ENCODE results near the gene NECAB3.

NECAB3 gene

DNA sequence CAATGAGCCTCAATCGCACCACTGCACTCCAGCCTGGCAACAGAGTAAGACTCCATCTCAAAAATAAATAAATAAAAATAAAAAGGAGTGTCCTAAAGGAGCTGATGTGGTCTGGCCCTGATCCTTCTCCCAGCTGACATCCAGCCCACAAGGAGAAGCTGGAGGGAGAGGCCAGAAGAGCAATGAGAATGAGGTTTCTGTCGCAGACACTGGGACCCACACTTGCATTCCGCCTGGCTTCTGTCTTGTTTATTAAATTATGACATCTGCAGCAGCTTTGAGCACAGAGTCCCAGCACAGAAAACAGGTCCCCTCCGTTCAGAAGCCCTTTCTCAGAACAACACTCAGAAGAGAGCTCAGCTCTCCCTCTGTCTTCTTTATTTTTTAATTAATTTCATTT, 22.2 kb upstream of the NECAB3 start:
- no peak for DNase-seq

DNA sequence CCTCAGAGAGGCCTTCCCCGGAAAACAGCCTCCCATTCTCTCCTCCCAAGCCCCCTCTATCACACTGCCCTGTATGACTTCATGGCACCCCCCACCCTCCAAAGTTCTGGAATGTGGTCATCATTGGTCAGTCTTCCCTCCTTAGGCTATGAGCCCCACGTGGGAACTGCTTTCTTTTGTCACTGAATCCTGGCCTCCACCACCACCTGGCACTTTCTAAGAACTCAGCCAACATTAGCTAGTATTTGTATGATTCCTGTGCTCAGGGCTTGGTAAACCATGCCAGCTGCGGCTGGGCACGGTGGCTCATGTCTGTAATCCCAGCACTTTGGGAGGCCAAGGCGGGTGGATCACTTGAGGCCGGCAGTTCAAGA, 20.4 kb upstream of the NECAB3 start:
- DNase-seq = no peak

DNA sequence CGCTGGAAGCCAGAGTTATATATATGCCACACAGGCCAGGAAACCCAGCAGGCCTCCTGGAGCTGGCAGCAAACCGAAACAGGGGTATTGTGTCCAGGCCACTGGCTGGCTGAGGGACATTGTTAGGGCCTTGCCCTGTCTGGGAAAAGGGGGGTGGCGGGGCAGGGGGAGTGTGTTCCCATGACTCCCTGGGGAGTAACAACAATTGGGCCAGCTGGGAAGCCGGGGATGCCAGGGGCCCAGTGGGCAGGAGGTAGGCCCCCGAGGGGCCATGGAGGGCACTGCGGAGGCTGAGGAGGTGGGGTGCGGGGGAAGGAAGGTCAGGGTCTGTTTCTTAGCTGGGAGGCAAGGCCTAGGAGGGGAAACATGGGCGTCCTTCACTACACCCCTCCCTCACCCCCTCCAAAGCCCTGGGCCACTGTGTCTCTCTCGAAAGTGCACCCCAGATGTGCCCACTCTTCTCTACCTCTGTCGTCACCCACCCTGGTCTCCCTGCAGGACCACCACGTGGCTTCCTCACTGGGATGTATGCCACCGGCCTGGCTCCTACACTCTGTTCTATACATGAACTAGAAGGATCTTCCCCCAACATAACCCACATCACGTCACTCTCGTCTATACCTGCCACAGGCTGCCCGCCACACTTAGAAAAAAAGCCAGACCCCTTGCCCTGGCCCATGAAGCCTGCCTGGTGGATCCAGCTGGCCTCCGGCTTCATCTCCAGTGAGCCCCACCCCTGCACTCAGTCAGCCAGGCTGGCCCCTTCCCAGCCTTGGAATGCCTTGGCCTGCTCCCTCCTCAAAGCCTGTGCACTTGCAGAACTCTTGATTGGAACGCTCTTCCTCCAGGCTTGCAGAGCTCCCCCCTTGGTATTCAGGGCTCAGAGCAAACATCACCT, 19.8 kb upstream of the NECAB3 start:
- DNase-seq = no peak

DNA sequence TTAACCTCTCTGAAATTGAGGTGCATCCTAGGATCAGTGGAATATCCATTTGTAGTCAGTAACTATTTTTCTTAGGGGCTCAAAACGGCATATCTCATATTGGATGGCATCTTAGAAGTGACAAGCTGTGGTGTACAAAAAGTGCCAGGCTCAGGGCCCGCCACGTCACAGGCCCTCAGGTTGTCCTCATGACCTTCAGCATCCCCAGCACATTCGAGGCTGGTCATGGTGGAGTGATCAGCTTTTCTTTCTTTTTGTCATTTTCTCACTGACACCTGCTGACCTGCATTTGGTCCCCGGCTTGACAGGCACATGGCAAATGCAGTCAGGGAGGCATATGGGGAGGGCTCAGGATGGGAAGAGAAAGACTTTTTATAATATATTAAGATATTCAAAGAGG, 19.1 kb upstream of the NECAB3 start:
- DNase-seq = no peak

DNA sequence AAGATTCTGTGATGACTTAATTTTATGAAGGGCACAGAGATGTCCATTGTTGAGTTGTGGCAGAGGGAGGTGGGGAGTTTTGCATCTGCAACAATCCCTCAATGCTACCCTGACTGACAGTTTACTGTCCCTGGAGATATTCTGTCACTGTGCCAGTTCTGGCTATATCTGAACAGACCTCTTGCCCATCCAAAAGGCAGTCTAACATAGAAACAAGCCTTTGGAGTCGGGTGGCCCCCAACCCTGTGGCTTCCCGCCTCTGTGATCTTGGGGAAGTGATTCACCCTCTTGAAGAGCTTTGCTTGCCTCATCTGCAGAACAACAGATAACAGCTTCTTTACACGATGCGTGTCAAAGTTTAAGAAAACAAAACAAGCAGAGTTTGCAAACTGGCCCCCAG, 15.7 kb upstream of the NECAB3 start:
- peak; percentile 43 for DNase-seq

DNA sequence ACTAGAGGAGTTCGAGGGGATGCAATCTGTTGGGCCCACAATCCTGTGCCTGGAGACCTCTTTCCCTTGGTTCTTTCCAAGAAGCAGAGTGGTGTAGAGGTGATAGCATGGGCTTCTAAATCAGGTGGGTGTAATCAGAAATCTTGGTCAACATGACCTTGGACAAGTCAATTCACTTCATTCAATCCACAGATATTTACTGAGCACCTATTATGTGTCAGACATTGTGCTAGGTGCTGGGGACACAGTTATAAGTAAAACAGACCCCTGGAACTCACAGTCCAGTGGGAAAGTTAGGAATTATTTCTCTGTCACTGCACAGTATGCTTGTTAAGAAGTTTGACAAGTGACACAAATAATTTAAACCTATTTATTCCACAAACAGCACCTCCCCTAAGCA, 15.3 kb upstream of the NECAB3 start:
- no peak for DNase-seq

DNA sequence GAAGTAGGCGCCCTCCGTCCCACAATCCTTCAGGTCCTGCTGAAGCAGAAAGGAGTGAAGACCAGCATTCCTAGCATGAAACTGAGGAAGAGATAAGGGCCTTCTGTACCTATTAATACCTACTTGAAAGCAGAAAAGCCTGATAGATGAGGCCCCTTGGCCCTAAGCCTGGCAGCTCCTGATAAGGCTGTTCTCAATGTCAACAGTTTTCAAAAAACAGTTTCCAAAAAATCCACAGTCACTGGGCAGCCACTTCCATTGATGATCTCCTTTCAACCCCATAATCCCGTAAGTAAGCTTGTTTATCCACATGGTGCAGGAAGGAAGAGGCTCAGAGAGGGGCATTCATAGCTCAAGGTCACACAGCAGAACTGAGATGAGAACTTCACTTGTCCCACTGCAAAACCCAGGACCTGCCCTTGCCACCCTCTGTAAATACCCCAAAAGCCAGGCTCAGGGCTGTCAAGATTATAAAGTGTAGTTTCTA, 14.8 kb upstream of the NECAB3 start:
- DNase-seq = no peak

DNA sequence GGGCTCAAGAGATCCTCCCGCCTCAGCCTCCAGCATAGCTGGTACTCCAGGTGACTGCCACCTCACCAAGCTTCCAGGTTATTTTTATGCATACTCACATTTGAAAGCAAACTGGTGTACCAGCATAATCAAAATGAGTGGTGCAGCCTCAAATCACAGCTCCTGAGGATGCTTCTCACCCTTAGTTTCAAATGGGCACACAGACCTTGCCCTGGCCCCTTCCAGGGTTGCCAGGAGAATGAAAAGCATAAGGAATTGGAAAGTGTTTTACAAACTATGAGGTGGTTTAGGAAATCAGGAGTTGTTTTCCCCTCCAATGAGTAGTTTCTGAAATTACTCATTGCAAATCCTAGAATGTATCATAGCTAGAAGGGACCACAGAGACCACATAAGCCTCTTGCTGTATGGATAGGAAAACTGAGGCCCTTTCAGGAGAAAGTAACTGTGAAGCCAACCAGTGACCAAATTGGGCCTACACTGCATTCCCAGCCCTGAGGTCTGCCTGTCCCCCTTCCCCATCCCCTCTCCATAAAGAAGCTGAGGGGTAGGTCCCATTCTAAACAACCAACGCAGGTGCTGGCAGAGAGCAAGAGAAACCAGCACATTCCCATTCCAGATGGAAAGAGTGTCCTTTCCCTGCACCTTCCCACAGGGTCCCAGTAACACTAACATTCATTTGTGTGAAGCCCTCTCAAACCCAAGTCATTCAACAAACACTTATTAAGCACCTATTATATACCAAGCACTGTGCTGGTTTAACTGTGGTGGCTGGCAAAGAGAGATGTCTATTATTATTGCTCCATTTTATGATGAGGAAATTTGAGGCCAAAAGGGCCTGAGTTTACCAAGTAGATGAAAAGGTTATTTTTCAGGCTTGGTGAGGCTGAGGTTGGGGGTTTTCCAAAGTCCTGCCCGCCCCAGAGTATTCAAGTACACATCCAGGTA, 14.0 kb upstream of the NECAB3 start:
- DNase-seq = no peak

DNA sequence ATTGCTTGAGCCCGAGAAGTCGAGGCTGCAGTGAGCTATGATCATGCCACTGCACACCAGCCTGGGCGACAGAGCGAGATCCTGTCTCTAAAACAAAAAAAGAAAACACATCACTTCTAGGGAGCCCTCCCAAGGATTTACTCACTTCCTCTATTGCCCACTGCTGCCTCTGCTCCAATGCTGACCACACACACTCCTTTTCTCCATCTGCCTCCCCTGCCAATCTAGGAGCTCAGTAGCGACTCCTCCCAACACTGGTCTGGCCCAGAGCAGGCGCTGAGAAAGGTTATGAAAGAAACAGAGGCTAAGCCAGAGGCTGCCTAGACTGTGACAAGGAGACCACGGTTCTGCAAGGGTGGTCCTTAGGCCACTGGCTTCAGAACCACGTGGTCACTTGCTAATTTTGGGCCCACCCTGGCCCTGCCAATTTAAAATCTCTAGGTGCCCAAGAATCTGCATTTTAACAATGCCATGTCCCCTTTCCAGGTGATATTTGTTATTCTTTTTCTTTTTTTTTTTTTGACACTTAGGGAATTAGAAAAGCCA, 13.2 kb upstream of the NECAB3 start:
- DNase-seq = no peak

DNA sequence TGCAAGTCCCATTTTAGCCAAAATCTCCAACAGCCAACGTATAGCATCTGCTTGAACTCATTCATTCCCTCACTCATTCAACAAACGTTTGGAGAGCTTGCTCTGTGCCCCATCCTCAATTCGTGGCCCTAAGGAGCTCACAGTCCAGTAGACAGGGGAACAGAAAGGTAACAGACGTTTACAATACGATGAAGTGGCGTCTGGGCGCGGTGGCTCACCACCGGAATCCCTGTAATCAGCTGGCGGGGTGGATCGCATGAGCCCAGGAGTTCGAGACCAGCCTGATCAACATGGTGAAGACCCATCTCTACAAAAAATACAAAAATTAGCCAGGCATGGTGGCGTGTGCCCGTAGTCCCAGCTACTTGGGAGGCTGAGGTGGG, 12.7 kb upstream of the NECAB3 start:
- no peak for DNase-seq

DNA sequence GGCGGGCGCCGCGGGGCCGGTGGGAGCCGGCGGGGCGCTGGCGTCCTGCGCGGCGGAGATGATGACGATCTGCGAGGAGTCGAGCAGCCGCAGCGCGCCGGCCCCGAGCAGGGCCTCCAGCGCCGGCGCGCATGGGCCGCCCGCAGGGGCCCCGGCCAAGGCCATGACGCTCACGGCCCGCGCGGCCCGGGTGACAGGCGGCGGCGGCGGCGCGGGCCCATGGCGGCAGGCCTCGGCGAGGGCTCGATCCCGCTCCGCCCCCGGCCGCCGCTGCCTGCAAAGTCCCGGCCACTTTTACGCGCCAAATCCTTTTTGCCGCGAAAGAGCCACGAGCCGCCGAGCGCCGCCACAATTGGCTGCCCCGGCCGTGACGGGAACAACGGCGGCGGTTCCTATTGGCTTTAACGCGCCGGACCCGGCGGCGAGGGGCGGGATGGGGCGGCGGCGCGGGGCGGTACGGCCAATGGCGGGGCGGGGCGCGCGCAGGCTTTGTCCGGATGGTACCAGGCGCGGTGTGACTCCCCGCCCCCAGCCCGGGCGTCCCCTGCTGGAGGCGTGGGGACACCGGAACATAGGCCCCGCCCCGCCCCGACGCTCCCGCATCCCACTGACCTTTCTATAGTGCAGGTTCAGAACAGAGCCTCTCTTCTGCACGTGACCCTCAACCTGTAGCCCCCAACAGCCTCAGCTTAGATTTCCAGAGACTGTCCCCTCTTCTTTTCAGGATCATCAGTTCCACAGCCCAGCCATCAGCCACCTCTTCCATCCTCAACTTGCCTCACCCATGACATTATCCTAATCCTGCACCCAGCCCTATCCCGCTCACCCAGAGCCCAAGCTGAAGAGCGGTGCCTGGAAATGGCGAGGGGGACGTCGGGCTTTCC, 12.1 kb upstream of the NECAB3 start, which contains the start of gene E2F1:
Gene E2F1, minus strand, starts transcription at position 286 of the 884 bp plus-strand sequence. Its CDS starts 121 bp downstream, at position 165.
- DNase-seq = peak; percentile 91

DNA sequence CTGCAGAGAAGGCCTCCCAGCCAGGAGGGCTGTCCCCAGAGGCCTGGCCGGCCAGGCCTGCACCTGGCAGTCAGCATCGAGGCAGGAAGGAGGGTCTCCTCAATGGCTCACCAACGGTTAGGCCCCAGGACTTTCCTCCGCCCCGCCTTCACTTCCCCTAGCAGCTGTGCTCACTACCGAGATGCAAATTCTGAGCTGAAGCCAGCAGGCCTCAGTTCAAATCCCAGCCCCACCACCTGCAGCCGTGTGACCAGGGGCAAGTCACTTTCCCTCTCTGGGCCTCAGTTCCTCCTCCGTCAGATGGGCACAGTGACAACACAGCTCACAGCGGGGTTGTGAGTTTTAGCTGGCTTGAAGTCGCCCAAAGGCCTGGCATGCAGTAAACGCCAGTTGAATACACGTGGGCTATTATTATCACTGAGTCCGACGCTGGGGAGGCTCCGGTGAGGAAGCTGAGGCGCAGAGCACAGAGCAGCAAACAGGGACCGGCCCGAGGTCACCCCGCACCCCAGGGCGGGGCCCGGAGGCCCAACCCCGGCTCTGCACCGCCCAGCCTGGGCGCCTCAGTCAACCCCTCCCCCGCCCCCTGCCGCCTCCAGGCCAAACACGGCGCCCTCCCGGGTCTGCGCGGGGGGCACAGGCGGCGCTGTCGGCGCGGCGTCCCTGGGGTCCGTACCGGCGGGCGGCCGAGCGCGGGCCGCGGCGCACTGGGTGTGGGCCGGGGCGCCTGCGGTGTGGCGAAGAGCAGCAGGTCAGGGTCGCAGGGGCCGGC, 11.3 kb upstream of the NECAB3 start:
- peak; percentile 25 for DNase-seq

DNA sequence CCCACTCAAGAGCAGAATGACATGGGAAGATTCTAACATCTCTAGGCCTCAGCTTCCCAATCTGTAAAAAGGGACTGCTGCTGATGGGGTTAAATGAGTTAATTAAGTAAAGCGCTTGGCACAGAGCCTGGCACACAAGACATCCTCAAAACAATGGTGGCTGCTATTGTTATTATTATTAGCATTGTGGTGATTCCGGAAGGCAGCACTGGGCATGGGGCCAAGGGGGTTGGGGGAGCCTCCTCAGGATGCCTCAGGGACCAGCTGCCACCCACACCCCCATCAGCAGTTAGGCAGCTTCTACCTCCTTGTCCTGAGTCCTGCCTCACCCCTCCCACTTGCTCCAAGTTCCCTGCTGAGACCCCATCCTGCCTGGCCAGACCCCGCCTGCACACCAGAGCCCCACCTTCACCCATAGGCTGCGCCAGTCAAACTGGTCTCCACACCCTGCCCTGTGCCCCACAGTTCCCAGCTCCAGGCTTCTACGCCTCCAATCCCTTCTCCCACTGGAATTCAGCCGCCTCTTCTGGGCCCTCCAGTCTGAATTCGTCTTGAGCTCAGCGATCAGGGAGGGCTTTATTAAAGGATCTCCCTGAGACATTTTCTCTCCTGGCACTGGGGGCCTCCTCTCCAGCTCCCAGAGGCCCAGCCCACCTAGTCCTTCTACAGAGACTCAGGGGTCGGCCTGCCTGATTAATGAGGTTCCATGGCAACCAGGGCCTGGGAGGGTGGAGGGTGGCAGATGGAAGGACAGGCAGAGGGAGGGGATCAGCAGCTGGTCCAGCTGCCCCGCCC, 10.5 kb upstream of the NECAB3 start:
- no peak for DNase-seq

DNA sequence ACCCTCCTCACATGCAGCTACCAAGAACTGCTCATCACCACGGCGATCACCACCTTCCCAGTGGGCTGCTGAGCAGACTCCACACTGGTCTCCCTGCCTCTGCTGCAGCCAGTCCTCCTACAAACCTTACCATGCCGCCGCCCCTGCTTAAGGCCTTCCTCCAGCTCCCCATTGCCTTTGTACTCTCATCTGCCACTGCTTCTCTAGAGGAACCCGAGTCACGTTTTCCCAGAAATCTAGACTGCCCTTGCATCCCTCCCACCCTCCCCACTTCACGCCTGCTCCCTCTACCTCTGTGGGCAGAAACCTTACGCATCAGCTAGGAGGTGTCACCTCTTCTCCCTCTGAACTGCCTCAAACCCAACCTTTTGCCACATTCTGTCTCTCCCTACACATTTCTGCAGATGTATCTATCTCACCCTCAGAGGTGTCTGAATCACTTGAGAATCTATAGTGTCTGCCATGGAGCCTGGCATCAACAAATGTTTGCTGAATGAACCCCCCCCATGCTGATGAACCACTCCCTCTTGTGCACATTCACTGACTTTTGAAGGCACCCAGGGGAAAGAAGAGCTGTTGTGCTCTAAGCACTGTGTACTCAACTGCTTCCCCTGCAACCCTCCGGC, 7.6 kb upstream of the NECAB3 start:
- DNase-seq = no peak

DNA sequence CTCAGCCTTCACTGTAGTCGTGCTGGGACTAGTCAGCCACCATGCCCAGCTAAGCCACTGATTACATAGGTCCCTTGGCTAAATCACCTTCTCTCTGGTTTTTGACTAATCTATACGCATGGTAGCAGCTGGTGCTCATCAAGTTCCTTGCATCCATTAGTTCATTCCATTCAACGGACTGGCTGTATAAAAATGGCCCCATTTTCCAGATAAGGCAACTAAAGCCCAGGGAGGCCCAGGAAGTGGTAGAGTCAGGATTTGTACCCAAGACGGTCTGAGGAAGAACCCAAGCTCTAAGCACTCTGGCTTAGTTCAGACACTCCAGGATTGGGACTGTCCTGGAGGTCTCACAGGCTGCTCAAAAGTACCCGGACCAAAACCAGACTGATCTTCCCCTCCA, 7.1 kb upstream of the NECAB3 start:
- no peak for DNase-seq

DNA sequence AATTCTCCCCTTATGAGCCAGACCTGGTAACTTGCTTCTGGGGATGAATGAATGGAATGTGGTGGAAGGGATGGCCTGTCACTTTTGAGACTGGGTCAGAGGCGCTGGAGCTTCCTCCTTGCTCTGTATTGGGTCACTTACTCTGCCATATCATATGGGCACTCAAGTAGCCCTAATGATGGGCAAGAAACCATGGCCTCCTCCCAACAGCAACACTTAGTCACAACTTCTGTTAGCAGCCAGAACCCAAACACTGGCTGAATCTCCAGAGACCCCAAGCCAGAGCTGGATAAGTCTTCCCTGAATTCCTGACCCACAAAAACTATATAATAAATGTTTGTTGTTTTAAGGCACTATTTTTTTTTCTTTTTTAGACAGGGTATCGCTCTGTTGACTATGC, 6.5 kb upstream of the NECAB3 start:
- DNase-seq = no peak

DNA sequence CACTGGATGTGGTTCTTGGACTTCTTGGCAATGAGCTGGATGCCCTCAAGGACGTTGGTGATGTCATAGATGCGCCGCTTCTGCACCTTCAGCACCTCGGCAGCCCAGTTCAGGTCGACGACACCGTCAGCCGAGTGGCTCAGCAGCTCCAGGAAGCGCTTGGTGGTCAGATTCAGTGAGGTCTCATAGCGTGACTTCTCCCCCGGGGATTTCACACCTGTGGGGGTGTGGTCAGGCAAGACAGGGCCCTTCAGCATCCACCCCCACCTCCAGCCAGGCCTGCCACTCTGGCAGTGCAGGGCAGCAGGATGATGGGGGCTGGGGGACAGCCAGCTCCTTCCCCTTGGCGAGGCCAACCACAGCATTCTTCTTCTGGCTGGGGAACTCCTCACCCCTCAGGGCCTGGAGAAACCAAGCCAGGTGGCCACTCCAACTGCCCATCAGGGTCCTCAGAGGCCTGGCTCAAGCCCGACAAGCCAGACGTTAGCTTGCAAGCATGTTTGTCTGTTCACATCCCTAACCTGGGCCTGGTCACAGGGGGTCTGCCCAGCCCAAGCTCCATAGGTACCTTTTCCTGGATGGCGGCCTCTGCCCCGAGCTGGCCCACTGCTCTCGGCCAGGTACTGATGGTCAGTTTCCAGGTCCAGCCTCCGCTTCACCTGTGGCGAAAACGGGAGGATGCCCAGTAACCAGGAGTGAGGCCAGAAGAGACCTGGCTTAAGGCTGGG, 5.7 kb upstream of the NECAB3 start:
- no peak for DNase-seq

DNA sequence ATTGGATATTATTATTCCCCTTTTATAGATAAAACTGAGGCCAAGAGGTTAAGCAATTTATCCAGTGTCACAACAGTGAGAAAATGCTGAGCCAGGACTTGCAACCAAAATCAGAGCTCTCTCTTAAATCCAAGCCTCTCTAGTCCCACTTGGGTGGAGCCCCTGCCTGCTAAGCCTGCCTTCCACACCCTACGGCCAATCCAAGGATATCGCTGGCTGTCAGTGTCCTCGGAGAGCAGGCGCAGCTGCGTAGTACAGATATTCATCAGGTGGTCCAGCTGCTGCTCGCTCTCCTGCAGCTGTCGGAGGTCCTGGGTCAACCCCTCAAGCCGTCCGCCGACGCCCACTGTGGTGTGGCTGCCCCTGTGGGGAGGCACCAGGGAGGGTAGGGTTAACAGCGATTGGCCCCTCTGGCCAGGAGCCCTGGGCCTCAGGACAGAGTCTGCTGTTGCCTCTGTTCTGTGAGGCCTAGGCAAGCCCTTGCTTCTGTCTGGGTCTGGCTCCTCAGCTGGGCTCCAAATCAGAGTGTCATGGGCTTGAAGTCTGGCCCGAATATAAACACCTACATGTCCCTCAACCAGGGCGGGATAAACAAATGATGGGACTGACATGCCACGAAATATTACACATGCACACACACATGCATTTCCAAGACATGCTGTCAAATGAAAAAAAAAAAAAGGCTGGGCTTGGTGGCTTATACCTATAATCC, 3.9 kb upstream of the NECAB3 start:
- DNase-seq = no peak

Data from effector CD4-positive, alpha-beta T cell (primary cell).